GM21723 (cell line): ENCODE results near the gene RAPGEF1.

ENCODE experiments used
- ATAC-seq: cut with Tn5 transposase; IDR thresholded peaks from one replicate; pipeline ENCODE4 v1.9.1; 2021; ENCODE audit warnings: mild to moderate bottlenecking, moderate library complexity; ENCODE audit not compliant: unreplicated experiment

The RAPGEF1 gene

DNA sequence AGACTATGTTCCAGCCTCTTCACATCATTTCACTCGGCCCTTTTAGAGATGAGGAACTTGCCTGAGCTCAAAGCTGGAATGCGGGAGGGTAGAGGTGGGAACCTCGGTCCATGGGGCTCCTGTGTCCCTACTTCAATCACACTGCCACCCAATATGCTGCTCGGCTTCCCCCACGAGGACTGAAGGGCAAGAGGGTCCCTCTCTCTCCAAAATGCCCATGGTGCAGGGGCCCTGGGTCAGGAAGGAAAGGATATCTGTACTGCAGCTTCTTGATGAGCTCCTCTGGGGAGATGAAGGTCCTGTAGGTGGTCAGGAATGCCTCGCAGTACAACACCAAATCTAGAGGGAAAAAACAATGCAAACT lies 148.0 kb downstream of the RAPGEF1 start:
- ATAC-seq, result no peak

DNA sequence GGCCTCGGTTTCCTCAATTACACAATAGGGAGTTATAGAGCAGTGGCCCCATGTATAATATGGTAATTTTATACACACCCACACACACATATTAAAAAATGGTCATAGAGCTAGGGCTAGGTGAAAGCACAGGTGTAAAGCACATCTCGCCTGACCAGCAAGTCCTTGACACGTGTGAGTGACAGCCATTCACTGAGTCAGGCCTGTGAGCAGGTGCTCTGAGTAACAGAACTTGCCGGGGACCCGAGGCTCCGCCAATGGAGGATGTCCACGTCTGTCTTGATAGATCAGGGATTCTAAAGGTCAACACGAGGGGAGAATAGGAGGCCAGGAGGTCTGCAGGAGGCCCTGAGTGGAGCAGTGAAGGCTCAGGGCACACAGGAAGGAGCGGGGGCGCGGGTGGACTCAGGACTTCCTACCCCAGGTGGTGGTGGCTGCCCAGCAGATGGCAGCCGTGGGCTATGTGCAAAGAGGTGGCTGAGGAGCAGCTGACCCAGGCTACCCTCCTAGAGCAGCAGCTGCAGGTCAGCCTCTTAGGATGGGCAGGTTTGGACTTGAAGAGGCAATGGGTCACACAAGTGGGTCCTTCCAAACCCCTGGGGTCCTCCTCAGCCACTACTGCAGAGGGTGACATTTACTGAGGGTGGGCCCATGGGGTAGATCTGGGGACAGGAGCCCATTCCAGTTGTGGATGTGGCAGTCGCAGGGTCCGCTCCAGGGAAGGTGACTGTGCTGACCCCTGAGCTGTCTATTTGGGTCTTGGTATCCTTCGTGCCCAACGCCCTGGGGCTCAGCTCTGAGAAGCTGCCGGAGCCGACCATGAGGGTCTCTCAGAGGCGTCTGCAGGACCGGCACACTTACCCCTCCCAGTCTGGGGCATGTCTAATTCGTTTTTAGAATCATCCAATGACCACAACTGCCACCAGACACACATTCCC lies 148.7 kb downstream of the RAPGEF1 start:
- ATAC-seq, result peak; percentile 53

DNA sequence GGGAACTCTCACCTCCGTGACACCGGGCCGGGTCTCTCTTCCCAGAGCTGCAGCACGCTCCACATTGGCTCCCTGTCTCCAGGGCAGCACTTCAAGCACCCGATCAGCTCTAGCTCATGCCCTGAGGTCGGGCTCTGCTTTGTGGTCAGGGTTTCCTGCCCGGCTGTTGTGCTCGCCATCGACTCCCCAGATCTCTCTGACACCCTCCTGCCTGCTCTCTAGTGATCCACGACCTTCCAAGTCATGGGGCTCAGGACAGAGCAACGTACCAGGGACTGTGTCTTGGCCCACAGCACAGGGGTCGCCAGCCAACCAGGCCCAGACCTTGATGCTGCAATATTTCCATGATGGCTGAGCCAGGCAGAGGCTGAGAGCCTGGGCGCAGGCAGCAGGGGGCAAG lies 149.4 kb downstream of the RAPGEF1 start:
- ATAC-seq, result no peak

DNA sequence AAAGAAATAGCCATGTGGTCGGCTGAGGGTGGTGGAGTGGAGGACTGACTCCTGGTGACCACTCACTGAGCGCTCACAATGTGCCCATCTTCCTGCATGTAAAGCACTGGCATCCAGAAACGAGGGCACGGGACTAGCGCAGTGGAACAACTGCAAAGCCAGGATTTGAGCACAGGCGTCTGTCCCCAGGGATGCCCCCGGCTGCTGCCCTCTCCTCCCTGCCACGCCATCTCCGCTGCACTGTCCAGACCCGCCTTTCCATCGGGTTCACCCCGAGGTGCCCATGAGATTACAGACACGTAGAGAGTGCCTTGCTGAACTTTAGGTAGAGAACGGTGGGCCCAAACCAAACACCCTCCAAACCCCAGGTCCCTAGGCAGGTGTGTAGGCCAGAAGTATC lies 149.9 kb downstream of the RAPGEF1 start:
- no peak for ATAC-seq

DNA sequence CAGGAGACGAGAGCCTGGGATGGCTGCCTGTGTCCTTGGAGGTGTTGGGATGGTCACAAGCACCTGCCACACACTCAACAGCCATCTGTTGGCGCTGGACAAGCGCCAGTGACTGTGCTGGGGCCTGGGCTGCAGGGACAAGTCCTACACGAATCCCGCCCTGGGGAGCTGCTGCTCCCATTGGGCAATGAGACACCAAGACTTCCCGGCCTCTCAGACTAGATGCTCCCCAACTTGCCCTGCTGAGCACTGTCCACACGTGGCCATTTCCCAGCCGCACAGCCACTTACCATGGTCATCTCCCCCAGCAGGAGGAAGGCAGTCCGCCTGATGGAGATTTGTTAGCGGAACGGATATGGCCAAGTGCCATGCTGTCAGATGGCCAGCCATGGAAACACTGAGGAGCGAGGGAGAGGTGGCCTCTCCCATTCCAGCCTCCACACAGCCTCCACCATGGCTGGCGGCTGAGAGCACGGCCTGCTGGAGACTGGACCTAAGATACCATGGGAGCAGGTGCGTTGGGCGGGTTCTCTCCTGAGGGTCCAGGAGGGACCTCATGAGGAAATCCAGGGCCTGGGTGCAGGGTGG lies 150.7 kb downstream of the RAPGEF1 start:
- ATAC-seq, result no peak

DNA sequence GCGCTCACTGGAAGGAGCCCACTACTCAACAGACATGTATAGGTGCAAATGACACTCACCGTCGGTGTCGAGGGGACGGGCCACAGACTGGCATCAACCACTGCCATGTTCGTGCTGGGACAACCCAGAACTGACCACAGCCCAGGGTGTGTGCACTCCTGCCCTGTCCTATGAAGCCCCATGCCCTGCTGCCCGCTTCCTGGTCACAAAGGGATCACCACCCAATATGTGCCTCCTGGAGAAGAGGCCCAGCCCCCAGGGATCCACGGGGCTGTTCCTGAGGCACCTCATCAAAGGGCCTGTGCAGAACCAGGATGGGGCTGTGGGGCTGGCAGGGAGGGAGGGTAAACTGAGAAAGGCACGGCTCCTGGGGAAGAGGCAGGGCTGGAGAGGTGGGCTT lies 151.5 kb downstream of the RAPGEF1 start:
- ATAC-seq, result no peak

DNA sequence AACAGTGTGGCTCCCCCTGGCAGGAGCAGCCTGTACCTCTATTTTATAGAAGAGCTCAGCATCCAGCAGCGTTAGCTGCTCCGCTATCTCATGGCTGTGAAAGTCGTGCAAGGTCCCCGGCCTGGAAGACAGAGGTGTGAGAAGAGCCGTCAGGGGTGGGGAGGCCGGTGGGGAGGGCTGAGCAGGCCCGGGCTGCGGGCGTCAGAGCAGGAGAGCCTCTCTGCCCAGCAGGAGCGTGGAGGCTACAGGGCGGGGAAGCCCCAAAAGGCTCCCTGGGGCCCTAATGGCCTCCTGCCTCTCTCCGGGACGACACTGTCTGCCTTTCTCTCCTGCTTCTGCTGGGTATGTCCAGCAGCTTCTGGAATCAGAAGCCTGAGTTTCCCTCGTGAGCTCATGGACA lies 152.0 kb downstream of the RAPGEF1 start:
- ATAC-seq, result no peak

DNA sequence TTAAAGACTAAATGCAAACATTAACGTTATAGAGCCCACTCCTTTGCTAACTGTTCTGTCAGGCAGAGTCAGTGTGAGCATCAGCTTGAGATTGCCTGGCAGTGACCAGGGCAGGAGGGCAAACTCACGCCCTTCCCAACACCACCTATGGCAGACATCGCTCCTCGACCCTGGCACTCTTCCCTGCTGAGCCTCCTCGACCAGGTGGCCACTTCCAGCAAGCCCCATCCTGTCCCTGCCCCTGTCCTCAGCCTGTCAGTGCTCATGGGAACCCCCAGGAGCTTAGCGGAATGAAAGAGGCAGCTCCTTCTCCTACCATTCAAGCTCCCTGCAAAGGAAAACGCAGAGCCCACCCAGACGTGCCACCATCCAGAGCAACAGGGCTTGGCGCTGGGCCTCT lies 152.5 kb downstream of the RAPGEF1 start:
- no peak for ATAC-seq

DNA sequence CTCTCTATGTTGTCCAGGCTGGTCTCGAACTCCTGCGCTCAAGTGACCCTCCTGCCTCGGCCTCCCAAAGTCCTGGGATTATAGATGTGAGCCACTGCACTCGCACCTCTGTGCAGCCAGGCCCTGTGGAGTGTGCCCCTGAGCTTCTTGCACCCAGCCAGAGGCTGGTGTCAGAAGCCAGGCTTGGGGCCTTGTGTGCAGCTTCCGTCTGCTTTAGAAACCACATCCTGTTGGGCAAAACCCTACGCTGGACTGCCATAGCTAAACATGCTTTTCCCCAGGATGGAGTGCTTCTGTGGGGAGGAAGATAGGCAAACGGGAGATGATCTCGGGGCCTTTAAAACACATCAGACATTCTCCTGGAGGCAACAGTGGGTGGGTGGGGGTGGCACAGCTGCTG lies 154.5 kb downstream of the RAPGEF1 start:
- no peak for ATAC-seq

DNA sequence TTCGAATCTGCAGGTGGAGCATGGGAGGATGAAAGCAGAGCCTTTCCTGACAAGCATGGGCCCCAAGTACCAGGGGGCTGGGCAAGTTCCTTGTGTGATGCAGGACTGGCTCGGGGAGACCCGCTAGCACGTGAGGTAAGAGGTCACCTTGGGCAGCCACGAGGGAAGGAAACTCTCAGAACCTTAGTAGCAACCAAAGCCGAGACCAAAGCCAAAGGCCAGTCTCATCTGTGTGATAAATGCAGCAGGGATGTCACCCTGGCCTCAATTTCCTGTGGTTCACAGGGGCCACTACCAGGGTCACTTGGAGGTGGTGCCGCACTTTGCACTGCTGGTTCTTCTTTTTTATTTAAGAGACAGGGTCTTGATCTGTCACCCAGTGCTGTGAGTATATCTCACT lies 155.0 kb downstream of the RAPGEF1 start:
- ATAC-seq, result no peak

DNA sequence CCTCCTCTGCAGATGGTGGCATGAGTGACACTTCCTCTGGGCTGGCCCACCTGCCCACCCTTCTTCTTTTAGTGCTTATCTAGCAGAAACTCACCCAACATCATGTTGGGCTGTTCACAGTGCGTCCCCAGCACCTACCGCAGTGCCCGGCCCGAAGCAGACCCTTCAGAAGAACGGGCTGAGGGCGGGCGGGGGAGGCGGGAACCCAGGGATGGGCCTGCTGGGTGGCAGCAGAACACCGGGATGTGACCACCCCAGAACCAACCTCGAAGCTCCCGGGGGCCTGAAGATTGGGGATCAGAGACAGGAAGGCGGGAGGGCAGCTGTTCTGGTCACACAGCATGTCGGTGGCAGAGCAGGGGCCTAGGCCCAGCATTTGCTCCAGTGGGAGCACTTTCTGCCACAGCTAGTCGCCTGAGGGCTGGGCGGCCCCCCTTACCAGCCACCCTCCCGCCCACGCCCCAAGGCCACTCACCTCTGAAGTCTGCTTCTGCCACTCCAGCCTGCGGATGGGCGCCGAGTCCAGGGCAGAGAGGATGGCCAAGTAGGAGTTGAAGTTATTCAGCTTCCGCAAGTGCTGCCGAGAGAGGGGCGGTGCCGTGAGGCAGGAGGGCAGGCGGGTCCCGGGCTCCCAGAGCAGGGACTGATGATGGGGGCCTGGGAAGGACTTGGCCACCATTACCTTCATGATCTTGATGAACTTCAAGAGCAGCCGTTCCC lies 155.9 kb downstream of the RAPGEF1 start:
- no peak for ATAC-seq

DNA sequence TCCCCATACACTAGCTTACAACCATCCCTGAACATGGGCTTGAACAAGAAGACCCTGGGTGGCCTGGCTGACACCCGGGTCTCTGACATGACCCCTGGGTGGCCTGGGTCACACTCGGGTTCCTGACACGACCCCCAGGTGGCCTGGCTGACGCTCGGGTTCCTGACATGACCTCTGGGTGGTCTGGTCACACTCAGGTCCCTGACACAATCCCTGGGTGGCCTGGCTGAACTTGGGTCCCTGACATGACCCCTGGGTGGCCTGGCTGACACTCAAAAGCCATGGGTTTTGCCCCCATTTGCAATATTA lies 156.6 kb downstream of the RAPGEF1 start:
- no peak for ATAC-seq

DNA sequence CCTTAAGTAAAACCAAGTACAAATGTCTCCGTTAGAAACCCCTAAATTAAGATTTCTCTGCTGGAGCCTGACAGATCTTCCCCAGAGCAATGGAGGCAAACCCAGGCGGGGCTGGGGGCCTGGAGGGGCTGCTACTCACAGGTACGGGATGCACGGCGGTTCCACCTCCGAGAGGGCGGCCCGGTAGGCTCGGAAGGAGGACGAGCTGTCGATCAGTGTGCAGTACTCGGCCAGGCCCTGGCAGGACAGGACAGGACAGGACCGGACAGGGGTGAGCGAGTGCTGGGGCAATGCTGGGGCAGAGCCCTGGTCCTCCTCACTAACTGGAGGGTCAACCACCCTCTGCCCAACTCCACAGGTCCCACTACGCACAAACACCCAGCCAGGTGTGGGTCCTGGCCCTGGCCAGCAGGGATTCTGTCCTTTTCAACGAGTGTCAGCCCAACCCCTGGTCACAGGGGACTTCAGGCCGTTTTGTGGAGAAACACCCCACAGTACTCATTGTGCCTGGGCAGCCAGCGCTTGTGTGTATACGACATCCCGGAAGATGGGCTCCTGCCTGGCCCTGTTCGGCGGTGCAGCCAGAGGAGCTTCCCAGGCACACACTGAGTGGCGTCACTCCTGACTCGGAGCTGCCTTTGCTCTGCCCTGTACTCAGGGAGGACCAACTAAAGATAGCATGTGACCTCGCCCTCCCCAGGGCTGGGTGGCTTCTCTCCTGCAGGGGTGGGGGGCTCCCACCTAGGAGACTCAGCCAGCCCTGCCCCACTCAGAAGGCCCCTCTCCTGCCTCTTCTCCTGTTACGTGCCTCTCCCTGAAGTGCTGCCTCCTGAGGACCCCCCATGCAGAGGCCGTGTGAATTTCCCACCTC lies 157.2 kb downstream of the RAPGEF1 start:
- no peak for ATAC-seq

DNA sequence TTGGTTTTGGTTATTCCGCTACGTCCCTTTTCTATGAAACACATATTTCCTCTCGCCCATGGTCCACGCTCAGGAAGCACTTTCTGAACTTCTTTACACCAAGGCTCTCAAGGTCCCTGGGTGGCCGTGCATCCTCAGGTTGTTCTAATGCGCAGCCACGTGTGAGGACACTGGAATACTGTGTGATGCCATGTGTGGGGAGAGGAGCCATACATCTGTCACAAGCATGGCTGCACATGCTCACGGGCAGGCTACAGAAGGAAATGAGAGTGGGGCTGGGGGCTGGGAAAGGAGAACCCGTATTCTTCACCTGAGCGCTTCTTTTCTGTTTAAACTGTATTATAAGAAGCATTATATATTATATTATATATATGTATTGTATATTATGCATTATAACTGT lies 157.8 kb downstream of the RAPGEF1 start:
- ATAC-seq, result no peak

DNA sequence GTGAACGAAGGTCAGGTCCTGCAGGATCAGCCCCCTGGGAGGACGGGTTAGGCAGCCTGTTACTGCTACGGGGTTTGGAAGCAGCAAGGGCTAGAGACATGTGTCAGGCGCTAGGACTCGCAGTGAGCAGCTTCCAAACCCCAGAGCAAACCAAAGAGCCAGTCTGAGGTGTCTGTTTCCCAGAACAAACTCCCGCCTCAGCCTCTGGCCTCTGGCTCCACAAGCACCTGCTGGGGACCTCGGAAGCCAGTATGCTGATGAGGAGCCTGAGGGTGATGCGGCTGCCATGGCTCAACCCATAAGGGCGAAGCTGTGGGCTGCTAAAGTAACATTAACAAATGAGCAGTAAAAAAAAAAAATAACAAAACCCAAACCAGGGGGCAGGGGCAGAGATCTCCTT lies 159.5 kb downstream of the RAPGEF1 start:
- no peak for ATAC-seq

DNA sequence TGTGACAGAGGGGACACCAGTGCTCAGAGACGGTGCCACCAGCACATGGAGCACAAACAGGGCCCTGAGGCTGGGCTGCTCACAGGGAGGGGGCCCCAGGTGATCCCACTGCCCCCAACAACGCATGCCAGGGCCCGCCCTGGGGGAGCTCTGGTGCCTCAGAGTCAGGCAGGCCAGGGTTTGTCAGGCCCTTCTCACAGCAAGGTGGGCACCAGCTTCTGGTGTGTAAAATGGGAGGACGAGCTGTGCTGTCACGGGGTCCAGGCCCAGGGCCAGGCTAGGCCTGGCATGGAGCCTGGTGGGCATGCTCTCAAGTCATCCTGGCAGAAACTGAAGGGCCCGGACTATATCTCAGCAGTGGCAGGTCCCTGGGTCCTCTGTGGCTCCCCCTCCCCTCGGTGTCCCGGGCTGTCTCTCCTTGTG lies 160.1 kb downstream of the RAPGEF1 start:
- no peak for ATAC-seq

DNA sequence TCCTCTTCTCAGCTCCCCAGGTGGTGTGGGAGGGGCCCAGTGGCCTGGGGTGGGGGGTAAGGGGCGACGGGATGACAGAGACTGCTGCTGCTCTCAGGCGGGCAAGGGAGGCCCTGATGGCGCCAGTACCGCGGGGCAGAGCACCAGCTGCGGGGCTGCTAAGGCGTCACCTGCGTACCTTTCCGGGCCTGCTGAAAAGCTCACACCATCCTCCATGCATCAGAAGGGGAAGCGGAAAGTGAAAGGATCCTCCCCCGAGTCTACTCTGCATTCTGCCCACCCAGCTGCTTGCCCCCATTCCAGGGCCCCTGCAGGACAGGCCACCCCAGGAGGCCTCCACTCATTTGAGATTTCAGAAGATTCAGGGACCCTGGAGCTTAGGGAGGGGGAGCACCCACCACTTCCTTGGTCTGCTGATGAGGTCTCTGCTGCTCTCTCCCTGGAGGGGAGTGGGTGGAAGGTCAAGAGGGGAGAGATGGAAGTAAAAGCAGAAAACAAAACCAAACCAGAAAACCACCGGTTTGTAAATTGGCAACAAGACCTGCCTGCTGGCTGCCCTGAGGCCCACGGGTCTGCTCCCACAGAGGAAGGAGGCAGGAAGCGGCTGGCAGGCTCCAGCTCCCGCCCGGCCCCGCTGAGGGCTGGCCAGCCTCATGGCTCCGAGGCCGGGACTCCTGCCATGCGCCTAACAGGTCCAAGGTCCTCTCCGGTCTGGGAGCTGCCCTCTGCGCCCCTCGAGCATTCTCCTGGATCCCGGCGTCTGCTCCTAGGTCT lies 161.0 kb downstream of the RAPGEF1 start:
- peak; percentile 60 for ATAC-seq

DNA sequence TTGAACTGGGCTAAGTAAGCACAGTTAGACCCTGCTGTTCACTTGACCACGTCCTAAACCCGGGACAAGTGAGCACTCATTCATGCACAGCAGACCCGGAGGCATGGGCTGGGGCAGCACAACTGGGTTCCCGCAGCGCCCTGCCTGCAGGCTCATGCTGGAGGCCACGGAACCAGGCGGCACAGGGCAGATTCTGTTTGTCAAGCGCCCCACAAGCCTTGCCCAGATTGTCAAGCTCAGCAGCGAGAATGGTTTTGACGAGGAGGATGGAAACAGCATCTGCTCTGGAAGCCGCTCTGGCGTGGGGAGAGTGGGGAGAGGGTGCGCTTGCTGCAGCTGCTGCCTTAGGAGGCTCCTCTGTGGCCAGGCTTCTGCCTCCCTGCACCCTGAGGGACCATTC lies 161.9 kb downstream of the RAPGEF1 start:
- ATAC-seq, result no peak

DNA sequence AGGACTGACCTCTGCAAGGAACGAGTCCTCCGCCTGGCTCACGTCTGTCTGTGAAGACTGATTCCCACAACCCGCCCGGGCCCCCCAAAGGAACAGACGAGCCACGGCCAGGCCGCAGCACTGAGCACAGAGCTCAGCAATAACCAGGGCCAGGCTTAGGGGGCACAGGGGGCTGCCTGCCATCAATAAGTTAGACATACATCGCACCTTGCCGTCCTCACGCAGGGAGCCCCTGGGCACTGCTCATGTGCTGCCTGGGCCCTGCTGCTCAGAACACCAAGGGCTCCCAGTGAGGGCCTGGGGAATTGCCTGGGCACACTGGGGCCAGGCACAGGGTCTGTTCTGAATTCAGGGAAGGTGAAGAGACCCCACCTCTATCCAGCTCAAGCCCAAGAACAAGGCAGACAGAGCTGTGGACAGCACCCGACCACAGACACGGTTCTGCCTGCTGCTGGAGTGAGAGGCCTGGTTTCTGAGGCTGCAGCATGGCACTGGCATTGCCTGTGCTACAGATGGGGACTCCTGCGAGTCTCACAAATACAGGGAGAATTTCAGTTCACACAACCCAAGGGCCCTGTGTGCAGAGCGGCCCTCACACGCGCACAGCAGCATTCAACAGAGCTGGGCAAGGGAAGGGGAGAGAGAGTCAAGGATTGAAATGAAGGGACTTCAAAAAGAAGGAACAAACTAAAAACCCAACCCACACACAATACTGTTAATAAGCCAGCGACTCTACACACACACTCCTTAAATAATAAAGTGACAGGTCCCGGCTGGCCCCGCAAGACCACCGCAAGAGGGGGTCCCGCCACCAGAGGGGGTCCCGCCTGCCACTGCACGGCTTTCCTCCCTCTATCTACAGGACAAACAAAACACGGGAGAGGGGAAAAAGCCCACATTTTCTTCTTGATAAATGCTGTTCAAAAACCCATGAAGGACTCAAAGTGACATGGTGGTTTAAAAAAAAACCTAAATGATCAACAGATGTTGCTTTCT lies 162.6 kb downstream of the RAPGEF1 start:
- ATAC-seq, result no peak
